ENCODE results near the gene GARNL3.

Gene GARNL3

GRCh38 chr9:127384901-127385300 lies 120.3 kb downstream of the GARNL3 start:
- TF ChIP-seq CTCF (IDR thresholded peaks at IDR 0.05; ENCODE audit: insufficient read depth, low read length, poor library complexity, severe bottlenecking) = no peak
- Histone ChIP-seq H3K36me3 (ENCODE audit: control insufficient read depth, insufficient read depth, low read length) (no peaks in the 10 kb centered on the region), H3K27me3 (replicated peaks; ENCODE audit: control insufficient read depth, insufficient read depth, low read length) (no peaks in the 10 kb centered on the region; the same call in 1 of the 2 replicates), H3K4me3 (replicated peaks; ENCODE audit: low read depth, low read length) (no peak overlapping the region)
- DNase-seq (ENCODE audit: extremely low read depth, insufficient read length) = no peak

- no peak for TF ChIP-seq CTCF (IDR thresholded peaks at IDR 0.05; ENCODE audit: insufficient read depth, low read length, poor library complexity, severe bottlenecking)
- no peak for DNase-seq (ENCODE audit: extremely low read depth, insufficient read length)
- Histone ChIP-seq H3K36me3 (ENCODE audit: control insufficient read depth, insufficient read depth, low read length) (no peaks in the 10 kb centered on the region), H3K4me3 (replicated peaks; ENCODE audit: low read depth, low read length) (no peak overlapping the region), H3K27me3 (replicated peaks; ENCODE audit: control insufficient read depth, insufficient read depth, low read length) (no peaks in the 10 kb centered on the region; the same call in 1 of the 2 replicates)
Observed at GRCh38 chr9:127386249-127386648, 121.7 kb downstream of the GARNL3 start.

DNA sequence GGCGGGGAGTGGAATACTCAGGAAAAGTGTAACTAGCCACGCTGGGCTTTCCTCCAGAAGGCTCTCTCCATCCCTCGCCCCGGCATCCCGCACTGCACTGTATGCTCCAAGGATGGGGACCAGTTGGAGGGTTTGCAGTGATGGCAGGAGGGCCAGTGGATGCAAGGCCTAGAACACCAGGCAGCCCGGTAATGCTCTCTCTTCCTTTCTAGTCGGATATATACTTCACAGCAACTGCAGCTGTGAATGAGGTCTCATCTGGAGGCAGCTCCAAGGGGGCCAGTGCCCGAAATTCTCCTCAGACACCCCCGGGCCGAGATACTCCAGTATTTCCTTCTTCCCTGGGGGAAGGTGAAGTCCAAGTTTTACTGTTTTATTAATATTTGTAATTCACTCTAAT lies 122.4 kb downstream of the GARNL3 start:
- no peak overlapping the region for H3K4me3 ChIP-seq (replicated peaks; ENCODE audit: low read depth, low read length)
- no peak for DNase-seq (ENCODE audit: extremely low read depth, insufficient read length)
- H3K36me3 ChIP-seq (ENCODE audit: control insufficient read depth, insufficient read depth, low read length) = no peaks in the 10 kb centered on the region
- no peaks in the 10 kb centered on the region; the same call in 1 of the 2 replicates for H3K27me3 ChIP-seq (replicated peaks; ENCODE audit: control insufficient read depth, insufficient read depth, low read length)
- TF ChIP-seq CTCF (IDR thresholded peaks at IDR 0.05; ENCODE audit: insufficient read depth, low read length, poor library complexity, severe bottlenecking) = no peak

- Histone ChIP-seq H3K36me3 (ENCODE audit: control insufficient read depth, insufficient read depth, low read length) (no peaks in the 10 kb centered on the region), H3K27me3 (replicated peaks; ENCODE audit: control insufficient read depth, insufficient read depth, low read length) (no peaks in the 10 kb centered on the region), H3K4me3 (replicated peaks; ENCODE audit: low read depth, low read length) (no peak overlapping the region)
- no peak for TF ChIP-seq CTCF (IDR thresholded peaks at IDR 0.05; ENCODE audit: insufficient read depth, low read length, poor library complexity, severe bottlenecking)
- DNase-seq (ENCODE audit: extremely low read depth, insufficient read length) = peak; percentile 46
Observed at GRCh38 chr9:127388037-127388855, 123.7 kb downstream of the GARNL3 start.

DNA sequence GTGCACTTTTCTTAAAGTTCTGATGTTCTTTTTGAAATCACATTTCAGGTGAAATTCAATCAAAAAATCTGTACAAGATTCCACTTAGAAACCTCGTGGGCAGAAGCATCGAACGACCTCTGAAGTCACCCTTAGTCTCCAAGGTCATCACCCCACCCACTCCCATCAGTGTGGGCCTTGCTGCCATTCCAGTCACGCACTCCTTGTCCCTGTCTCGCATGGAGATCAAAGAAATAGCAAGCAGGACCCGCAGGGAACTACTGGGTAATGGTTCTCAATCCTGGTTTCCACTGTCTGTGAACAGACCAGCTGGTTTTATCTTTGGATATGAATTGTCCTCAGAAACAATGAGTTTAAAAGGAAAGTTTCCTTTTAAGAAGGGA lies 124.3 kb downstream of the GARNL3 start:
- H3K4me3 ChIP-seq (replicated peaks; ENCODE audit: low read depth, low read length) = no peak overlapping the region
- no peaks in the 10 kb centered on the region for H3K27me3 ChIP-seq (replicated peaks; ENCODE audit: control insufficient read depth, insufficient read depth, low read length)
- DNase-seq (ENCODE audit: extremely low read depth, insufficient read length) = no peak
- TF ChIP-seq CTCF (IDR thresholded peaks at IDR 0.05; ENCODE audit: insufficient read depth, low read length, poor library complexity, severe bottlenecking) = no peak
- no peaks in the 10 kb centered on the region for H3K36me3 ChIP-seq (ENCODE audit: control insufficient read depth, insufficient read depth, low read length)
